ENCODE data around the gene CLEC11A.

CLEC11A gene

GRCh38 chr19:50723069-50723468 lies at the start of gene CLEC11A:
TSS of gene CLEC11A (plus strand) at chr19:50723364. CDS start at chr19:50723526, 162 bp downstream.
- no peak for DNase-seq

- no peak for DNase-seq
These were observed 46.5 kb upstream of the CLEC11A start for GRCh38 chr19:50676625-50677197.

GRCh38 chr19:50677636-50678035 lies 45.5 kb upstream of the CLEC11A start:
- DNase-seq = no peak

GRCh38 chr19:50678323-50678722 lies 44.8 kb upstream of the CLEC11A start:
- no peak for DNase-seq

GRCh38 chr19:50679177-50680125 lies 43.7 kb upstream of the CLEC11A start:
- peak; percentile 80 to 82 for DNase-seq

- DNase-seq = no peak
These were observed 36.7 kb upstream of the CLEC11A start for GRCh38 chr19:50686310-50687032.

GRCh38 chr19:50688766-50689165 lies 34.4 kb upstream of the CLEC11A start:
- DNase-seq = no peak

- DNase-seq = no peak
These were observed 32.7 kb upstream of the CLEC11A start for GRCh38 chr19:50690439-50690838.

- DNase-seq = no peak
These were observed 29.8 kb upstream of the CLEC11A start for GRCh38 chr19:50693064-50693975.

GRCh38 chr19:50694815-50695145 lies 28.4 kb upstream of the CLEC11A start:
- DNase-seq = no peak

- DNase-seq = peak; percentile 20 to 24
These were observed 27.7 kb upstream of the CLEC11A start for GRCh38 chr19:50695251-50696093.

- no peak for DNase-seq
These were observed 27.1 kb upstream of the CLEC11A start for GRCh38 chr19:50696094-50696483.

- DNase-seq = no peak
These were observed 25.6 kb upstream of the CLEC11A start for GRCh38 chr19:50697414-50698124.

- no peak for DNase-seq
These were observed 21.7 kb upstream of the CLEC11A start for GRCh38 chr19:50701367-50701985.

GRCh38 chr19:50702158-50702870 lies 20.9 kb upstream of the CLEC11A start:
- no peak for DNase-seq

GRCh38 chr19:50702871-50703829 lies 20.0 kb upstream of the CLEC11A start:
- DNase-seq = no peak

GRCh38 chr19:50703915-50704796 lies 19.0 kb upstream of the CLEC11A start:
- DNase-seq = no peak
